WI38 (cell line): Measurements from ENCODE around the gene ZFR2.

ENCODE experiments used
- H3K4me3 ChIP-seq: 2 replicates; pipeline ENCODE4 v1.5.1; 2011; ENCODE audit warnings: low read depth, mild to moderate bottlenecking, control low read depth, low read length
- CTCF ChIP-seq: IDR thresholded peaks from 2 replicates; pipeline ENCODE4 v1.5.1; 2012; ENCODE audit warnings: low read depth, mild to moderate bottlenecking, control low read depth, low read length

Gene ZFR2

GRCh38 chr19:3855320-3855719 lies 13.5 kb downstream of the ZFR2 start:
- H3K4me3 ChIP-seq: no peak overlapping the region
- TF ChIP-seq CTCF: no peak

DNA sequence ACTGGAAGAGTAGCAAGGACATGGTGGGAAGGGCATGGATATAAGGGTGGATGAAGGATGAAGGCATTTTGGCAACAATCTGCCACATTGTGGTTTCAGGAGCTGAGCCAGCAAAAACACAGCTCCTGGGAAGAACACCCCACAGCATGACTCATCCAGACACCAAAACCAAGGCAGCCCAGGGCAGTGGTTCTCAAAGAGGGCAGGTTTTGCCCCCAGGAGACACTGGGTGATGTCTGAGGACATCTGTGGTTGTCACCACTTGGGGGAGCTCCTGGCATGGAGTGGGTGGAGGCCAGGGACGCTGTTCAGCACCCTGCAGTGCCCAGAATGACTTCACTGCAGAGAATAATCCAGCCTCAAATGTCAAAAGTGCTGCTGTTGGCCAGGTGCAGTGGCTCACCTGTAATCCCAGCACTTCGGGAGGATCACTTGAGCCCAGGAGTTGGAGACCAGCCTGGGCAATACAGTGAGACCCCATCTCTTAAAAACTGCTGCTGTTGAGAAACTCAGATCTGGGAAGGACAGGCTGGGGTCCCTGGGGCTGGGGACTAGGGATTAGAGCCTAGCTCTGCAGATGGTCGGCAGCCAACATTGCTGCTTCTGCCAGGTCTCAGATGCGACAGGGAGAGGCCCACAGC lies 16.1 kb downstream of the ZFR2 start:
- peak; percentile 11; the same call in 1 of the 2 replicates for TF ChIP-seq CTCF
- H3K4me3 ChIP-seq: no peak overlapping the region

DNA sequence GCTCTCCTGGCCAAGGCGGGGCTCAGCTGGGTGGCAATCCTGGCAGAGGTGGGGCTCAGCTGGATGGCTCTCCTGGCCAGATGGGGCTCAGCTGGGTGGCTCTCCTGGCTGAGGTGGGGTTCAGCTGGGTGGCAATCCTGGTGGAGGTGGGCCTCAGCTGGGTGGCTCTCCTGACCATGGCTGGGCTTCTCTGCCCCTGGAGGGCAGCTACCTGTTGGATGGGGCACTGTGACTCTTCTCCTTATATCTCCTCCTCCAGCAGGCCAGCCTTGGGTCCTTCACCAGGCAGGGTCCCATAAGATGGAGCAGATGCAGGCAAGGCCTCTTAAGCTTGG lies 16.7 kb downstream of the ZFR2 start:
- H3K4me3 ChIP-seq: no peak overlapping the region
- TF ChIP-seq CTCF: no peak

DNA sequence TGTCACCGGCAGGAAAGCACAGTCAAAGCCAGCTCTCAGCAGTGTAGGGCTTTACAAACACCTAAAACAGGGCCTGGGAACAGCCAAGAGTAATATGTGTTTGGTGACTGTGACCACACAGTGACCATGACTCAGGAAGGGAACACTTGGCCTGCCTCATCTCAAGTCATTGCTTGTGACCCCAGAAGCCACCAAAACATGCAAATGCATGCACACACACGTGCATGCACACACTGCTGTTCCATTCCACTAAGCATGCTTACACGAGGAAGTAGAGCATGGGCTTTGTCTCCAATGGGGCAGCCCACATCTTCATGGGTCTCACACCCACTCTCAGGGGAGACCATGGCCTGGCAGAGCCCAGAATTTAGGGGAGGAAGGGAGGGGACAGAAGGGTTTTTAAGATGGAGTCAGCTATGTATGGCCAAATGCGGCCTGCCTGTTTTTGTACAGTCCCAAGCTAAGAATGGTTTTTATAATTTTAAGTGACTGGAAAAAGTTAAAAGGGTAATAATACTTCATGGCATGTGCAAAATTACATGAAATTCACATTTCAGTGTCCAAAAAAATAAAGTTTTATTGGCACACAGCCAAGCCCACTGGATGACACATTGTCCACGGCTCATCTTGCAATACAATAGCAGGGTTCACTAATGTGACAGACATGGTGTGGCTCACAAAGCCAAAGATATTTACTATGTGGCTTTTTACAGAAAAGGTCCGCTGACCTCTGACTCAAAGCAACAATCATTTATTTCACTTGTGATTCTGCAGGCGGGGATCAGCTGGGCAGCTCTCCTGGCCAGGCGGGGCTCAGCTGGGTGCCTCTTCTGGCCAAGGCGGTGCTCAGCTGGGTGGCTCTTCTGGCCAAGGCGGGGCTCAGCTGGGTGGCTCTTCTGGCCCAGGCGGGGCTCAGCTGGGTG lies 17.3 kb downstream of the ZFR2 start:
- H3K4me3 ChIP-seq: no peak overlapping the region
- TF ChIP-seq CTCF: no peak

DNA sequence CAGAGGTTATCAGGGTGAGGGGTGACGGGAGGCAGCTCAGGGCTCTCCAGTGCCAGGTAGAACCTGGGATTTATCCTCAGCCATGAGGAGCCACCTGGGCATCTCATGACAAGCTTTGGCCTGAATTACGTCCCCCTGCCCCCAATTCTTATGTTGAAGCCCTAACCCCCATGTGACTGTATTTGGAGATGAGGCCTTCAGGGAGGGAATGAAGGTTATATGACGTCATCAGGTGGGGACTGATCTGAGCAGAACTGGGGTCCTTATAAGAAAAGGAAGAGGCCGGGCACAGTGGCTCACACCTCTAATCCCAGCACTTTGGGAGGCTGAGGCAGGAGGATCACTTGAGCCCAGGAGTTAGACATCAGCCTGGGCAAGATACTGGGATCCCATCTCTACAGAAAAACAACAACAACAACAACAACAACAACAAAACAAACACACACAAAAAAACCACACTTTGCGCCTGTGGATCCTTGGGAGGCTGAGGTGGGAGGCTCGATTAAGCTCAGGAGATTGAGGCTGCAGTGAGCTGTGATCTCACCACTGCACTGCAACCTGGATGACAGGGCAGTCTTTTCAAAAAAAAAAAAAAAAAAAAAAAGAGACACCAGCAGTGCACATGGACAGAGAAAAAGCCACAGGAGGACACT lies 18.4 kb downstream of the ZFR2 start:
- TF ChIP-seq CTCF: no peak
- no peak overlapping the region for H3K4me3 ChIP-seq

GRCh38 chr19:3849787-3850186 lies 19.1 kb downstream of the ZFR2 start:
- H3K4me3 ChIP-seq: no peak overlapping the region
- TF ChIP-seq CTCF: no peak

DNA sequence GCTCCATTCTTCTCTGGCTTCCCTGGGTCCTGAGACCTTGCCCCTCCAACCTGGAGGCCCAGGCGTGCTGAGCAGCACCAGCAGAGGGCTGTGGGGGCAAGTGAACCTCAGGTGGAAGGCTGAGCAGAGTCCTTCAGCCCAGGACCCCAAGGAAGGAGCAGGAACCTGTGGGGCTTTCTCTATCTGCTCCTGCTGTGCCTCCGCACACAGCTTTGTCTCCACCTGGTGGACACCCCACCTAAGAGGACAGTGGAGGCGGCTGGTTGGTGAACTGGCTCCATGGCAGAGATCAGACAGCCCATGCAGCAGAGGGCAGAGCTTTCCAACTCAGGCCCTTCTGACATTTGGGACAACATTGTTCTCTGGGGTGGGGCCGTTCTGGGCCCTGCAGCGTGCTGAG lies 19.7 kb downstream of the ZFR2 start:
- H3K4me3 ChIP-seq: no peak overlapping the region
- TF ChIP-seq CTCF: peak; percentile 31
